Measurements from ENCODE around the gene BPHL. TPM values are rescaled to one million over a fixed set of nuclear protein-coding genes. Genes with fewer than 3 reads are reported as not detected.

The BPHL gene
- polyA plus RNA-seq, 1 of the 3 experiments (the other 2 are of a cell fraction) = 21.7 TPM

DNA sequence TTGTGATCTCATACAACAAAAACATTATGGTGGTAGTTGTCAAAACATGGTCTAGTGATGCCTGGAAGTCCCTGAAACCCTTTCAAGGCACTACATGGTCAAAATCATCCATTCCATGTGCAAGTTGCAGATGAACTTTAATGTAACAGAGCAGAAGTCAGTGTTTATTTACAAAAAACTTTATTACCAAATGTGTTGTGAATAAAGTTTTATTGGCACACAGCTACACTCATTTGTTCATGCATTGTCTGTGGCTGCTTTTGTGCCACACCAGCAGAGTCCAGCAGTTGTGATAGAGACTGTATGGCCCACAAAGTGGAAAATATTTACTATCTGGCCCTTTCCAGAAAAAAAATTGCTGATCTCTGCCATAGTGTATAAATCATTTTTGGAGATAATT, 82.2 kb downstream of the BPHL start:
- Histone ChIP-seq H3K79me2 (ENCODE audit: insufficient read depth) (no peaks in the 10 kb centered on the region), H3K9me3 (no peaks in the 10 kb centered on the region), H3F3A (replicated peaks; ENCODE audit: insufficient read depth) (no peaks in the 10 kb centered on the region), H3K4me1 (ENCODE audit: control insufficient read depth in 1 of 2, insufficient read depth in 2 of 2, low read depth in 1 of 2, low read length in 1 of 2) (no peaks in the 10 kb centered on the region; a peak in 1 of 4 replicates), H3K9me2 (no peaks in the 10 kb centered on the region), H3K27ac (ENCODE audit: low read depth in 2 of 2, low read length in 1 of 2) (no peak overlapping the region), H4K20me1 (ENCODE audit: insufficient read depth) (no peaks in the 10 kb centered on the region), H3K4me2 (no peak overlapping the region), H3K9ac (no peak overlapping the region), H3K36me3 (replicated peaks in 1 of 2; ENCODE audit: control insufficient read depth in 1 of 2, insufficient read depth in 2 of 2, low read length in 1 of 2) (no peaks in the 10 kb centered on the region), H3K4me3 (ENCODE audit: low read depth in 2 of 2, low read length in 1 of 2) (no peak overlapping the region), H2AFZ (ENCODE audit: low read depth) (no peak overlapping the region), H3K27me3 (ENCODE audit: insufficient read depth) (no peaks in the 10 kb centered on the region)
- TF ChIP-seq MEF2A (IDR thresholded peaks at IDR 0.05; ENCODE audit: borderline replicate concordance, low read depth) (no peak), TCF12 (IDR thresholded peaks at IDR 0.05) (no peak), FOSL2 (IDR thresholded peaks at IDR 0.05; ENCODE audit: borderline replicate concordance, low read depth) (no peak), NFIC (IDR thresholded peaks at IDR 0.05; ENCODE audit: borderline replicate concordance) (no peak), FOXJ3 (CRISPR knock-in tag; IDR thresholded peaks at IDR 0.05) (no peak), SIN3A (IDR thresholded peaks at IDR 0.05; ENCODE audit: borderline replicate concordance, low read depth, low read length) (no peak), SMC3 (IDR thresholded peaks at IDR 0.05; ENCODE audit: low read depth, low read length) (no peak), RCOR1 (IDR thresholded peaks at IDR 0.05; ENCODE audit: low read length) (no peak), GABPA (IDR thresholded peaks at IDR 0.05; ENCODE audit: low read depth) (no peak), FOXM1 (IDR thresholded peaks at IDR 0.05; ENCODE audit: low read depth) (no peak), TAF1 (IDR thresholded peaks at IDR 0.05; ENCODE audit: borderline replicate concordance, low read depth, low read length) (no peak), CHD2 (IDR thresholded peaks at IDR 0.05; ENCODE audit: low read length, partially characterized antibody) (no peak)
- TF ChIP-seq, protein P1, sequence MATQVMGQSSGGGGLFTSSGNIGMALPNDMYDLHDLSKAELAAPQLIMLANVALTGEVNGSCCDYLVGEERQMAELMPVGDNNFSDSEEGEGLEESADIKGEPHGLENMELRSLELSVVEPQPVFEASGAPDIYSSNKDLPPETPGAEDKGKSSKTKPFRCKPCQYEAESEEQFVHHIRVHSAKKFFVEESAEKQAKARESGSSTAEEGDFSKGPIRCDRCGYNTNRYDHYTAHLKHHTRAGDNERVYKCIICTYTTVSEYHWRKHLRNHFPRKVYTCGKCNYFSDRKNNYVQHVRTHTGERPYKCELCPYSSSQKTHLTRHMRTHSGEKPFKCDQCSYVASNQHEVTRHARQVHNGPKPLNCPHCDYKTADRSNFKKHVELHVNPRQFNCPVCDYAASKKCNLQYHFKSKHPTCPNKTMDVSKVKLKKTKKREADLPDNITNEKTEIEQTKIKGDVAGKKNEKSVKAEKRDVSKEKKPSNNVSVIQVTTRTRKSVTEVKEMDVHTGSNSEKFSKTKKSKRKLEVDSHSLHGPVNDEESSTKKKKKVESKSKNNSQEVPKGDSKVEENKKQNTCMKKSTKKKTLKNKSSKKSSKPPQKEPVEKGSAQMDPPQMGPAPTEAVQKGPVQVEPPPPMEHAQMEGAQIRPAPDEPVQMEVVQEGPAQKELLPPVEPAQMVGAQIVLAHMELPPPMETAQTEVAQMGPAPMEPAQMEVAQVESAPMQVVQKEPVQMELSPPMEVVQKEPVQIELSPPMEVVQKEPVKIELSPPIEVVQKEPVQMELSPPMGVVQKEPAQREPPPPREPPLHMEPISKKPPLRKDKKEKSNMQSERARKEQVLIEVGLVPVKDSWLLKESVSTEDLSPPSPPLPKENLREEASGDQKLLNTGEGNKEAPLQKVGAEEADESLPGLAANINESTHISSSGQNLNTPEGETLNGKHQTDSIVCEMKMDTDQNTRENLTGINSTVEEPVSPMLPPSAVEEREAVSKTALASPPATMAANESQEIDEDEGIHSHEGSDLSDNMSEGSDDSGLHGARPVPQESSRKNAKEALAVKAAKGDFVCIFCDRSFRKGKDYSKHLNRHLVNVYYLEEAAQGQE (IDR thresholded peaks at IDR 0.05; ENCODE audit: low read depth, low read length) = no peak
- TF ChIP-seq, protein P2, sequence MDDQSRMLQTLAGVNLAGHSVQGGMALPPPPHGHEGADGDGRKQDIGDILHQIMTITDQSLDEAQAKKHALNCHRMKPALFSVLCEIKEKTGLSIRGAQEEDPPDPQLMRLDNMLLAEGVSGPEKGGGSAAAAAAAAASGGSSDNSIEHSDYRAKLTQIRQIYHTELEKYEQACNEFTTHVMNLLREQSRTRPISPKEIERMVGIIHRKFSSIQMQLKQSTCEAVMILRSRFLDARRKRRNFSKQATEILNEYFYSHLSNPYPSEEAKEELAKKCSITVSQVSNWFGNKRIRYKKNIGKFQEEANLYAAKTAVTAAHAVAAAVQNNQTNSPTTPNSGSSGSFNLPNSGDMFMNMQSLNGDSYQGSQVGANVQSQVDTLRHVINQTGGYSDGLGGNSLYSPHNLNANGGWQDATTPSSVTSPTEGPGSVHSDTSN (IDR thresholded peaks at IDR 0.05) = no peak
- TF ChIP-seq, protein P3, sequence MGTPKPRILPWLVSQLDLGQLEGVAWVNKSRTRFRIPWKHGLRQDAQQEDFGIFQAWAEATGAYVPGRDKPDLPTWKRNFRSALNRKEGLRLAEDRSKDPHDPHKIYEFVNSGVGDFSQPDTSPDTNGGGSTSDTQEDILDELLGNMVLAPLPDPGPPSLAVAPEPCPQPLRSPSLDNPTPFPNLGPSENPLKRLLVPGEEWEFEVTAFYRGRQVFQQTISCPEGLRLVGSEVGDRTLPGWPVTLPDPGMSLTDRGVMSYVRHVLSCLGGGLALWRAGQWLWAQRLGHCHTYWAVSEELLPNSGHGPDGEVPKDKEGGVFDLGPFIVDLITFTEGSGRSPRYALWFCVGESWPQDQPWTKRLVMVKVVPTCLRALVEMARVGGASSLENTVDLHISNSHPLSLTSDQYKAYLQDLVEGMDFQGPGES (IDR thresholded peaks at IDR 0.05; ENCODE audit: low read depth, low read length) = no peak
- TF ChIP-seq, protein P4, sequence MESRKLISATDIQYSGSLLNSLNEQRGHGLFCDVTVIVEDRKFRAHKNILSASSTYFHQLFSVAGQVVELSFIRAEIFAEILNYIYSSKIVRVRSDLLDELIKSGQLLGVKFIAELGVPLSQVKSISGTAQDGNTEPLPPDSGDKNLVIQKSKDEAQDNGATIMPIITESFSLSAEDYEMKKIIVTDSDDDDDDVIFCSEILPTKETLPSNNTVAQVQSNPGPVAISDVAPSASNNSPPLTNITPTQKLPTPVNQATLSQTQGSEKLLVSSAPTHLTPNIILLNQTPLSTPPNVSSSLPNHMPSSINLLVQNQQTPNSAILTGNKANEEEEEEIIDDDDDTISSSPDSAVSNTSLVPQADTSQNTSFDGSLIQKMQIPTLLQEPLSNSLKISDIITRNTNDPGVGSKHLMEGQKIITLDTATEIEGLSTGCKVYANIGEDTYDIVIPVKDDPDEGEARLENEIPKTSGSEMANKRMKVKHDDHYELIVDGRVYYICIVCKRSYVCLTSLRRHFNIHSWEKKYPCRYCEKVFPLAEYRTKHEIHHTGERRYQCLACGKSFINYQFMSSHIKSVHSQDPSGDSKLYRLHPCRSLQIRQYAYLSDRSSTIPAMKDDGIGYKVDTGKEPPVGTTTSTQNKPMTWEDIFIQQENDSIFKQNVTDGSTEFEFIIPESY (IDR thresholded peaks at IDR 0.05; ENCODE audit: borderline replicate concordance, low read depth) = no peak
- TF ChIP-seq, protein P5, sequence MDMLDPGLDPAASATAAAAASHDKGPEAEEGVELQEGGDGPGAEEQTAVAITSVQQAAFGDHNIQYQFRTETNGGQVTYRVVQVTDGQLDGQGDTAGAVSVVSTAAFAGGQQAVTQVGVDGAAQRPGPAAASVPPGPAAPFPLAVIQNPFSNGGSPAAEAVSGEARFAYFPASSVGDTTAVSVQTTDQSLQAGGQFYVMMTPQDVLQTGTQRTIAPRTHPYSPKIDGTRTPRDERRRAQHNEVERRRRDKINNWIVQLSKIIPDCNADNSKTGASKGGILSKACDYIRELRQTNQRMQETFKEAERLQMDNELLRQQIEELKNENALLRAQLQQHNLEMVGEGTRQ (IDR thresholded peaks at IDR 0.05; ENCODE audit: borderline replicate concordance, low read depth, low read length) = no peak
- DNase-seq = no peak
- CTCF ChIA-PET = no interaction called here
- POLR2A ChIA-PET = no interaction called here

All from SK-N-SH (cell line).